WTC11 (cell line): ENCODE data around the gene SGCD. TPM values are rescaled to one million over a fixed set of nuclear protein-coding genes. Genes with fewer than 3 reads are reported as not detected.

Experiments used
- ATAC-seq: fragments of 200-7000 bp; cut with Tn5 transposase; 2 replicates; pipeline ENCODE4 v1.10.0; 2021; ENCODE audit warnings: mild to moderate bottlenecking, moderate library complexity
- CTCF ChIA-PET: fragments of 300-600 bp; sonication (Branson Sonifier 250); formaldehyde crosslinking; loops from one replicate; lab custom pipeline; 2021; ENCODE audit warnings: antibody characterized with exemption; lab: Charles Lee
- POLR2A ChIA-PET: fragments of 350-600 bp; sonication (Branson Sonifier 250); formaldehyde crosslinking; loops from one replicate; lab custom pipeline; 2021; ENCODE audit warnings: antibody characterized with exemption; lab: Charles Lee
- DNase-seq: peaks from one replicate; pipeline ENCODE4 v3.0.0; 2021; ENCODE audit warnings: low spot score
- H3K27ac Mint-ChIP-seq: 2 replicates; pipeline ENCODE4 v1.8.0; 2021; ENCODE audit warnings: mixed read lengths
- H3K27me3 Mint-ChIP-seq: 2 replicates; pipeline ENCODE4 v1.8.0; 2021; ENCODE audit warnings: low read depth, mild to moderate bottlenecking, moderate library complexity, mixed read lengths
- H3K36me3 Mint-ChIP-seq: 2 replicates; pipeline ENCODE4 v1.8.0; 2021; ENCODE audit warnings: mixed read lengths
- H3K4me1 Mint-ChIP-seq: 2 replicates; pipeline ENCODE4 v1.8.0; 2022; ENCODE audit warnings: mixed read lengths
- H3K4me3 Mint-ChIP-seq: 2 replicates; pipeline ENCODE4 v1.8.0; 2021; ENCODE audit warnings: mild to moderate bottlenecking, moderate library complexity, mixed read lengths
- H3K9me3 Mint-ChIP-seq: 2 replicates; pipeline ENCODE4 v1.8.0; 2021; ENCODE audit warnings: mixed read lengths
- ESRRA ChIP-seq: sonication (generic); formaldehyde crosslinking; IDR thresholded peaks from 2 replicates; pipeline ENCODE4 v1.8.1; 2022; ENCODE audit warnings: mild to moderate bottlenecking, missing genetic modification reagents, borderline replicate concordance
- FOXJ3 ChIP-seq: sonication (generic); formaldehyde crosslinking; IDR thresholded peaks from 2 replicates; pipeline ENCODE4 v1.9.0; 2021; ENCODE audit warnings: missing genetic modification reagents, mild to moderate bottlenecking, borderline replicate concordance
- GABPB1 ChIP-seq: sonication (generic); formaldehyde crosslinking; IDR thresholded peaks from 2 replicates; pipeline ENCODE4 v1.8.1; 2023; ENCODE audit warnings: mild to moderate bottlenecking, missing genetic modification reagents
- GTF2I ChIP-seq: fragments of 250-450 bp; sonication (Bioruptor Pico); conservative IDR thresholded peaks from 2 replicates; pipeline ENCODE4 v1.4.0; 2021; ENCODE audit warnings: mild to moderate bottlenecking
- MXD4 ChIP-seq: fragments of 250-450 bp; sonication (Bioruptor Pico); IDR thresholded peaks from 2 replicates; pipeline ENCODE4 v1.8.0; 2021; ENCODE audit warnings: mild to moderate bottlenecking, moderate library complexity, borderline replicate concordance
- MYBL2 ChIP-seq: sonication (generic); formaldehyde crosslinking; IDR thresholded peaks from 2 replicates; pipeline ENCODE4 v1.8.1; 2023; ENCODE audit warnings: mild to moderate bottlenecking, moderate library complexity, missing genetic modification reagents
- NR3C1 ChIP-seq: sonication (generic); formaldehyde crosslinking; conservative IDR thresholded peaks from 2 replicates; pipeline ENCODE4 v1.8.1; 2023; ENCODE audit warnings: low read depth, mild to moderate bottlenecking, missing genetic modification reagents
- TCF7 ChIP-seq: sonication (generic); formaldehyde crosslinking; IDR thresholded peaks from 2 replicates; pipeline ENCODE4 v1.8.0; 2022; ENCODE audit warnings: mild to moderate bottlenecking, low read depth, missing genetic modification reagents, moderate library complexity
- ZNF232 ChIP-seq: sonication (generic); formaldehyde crosslinking; IDR thresholded peaks from 2 replicates; pipeline ENCODE4 v1.8.0; 2022; ENCODE audit warnings: mild to moderate bottlenecking, missing genetic modification reagents
- ZNF396 ChIP-seq: fragments of 250-450 bp; sonication (Bioruptor Pico); IDR thresholded peaks from 2 replicates; pipeline ENCODE4 v1.8.0; 2021; ENCODE audit warnings: mild to moderate bottlenecking, moderate library complexity, borderline replicate concordance
- total RNA-seq: library from RNA; stranded (reverse); gene quantifications from 3 replicates; pipeline ENCODE4 v1.2.3, GENCODE V29; 2021
- TF ChIP-seq, protein P1 (sequence below): sonication (generic); formaldehyde crosslinking; IDR thresholded peaks from 2 replicates; pipeline ENCODE4 v1.8.1; 2022; ENCODE audit warnings: low read depth, missing genetic modification reagents, borderline replicate concordance
- TF ChIP-seq, protein P2 (sequence below): fragments of 250-450 bp; sonication (Bioruptor Pico); conservative IDR thresholded peaks from 2 replicates; pipeline ENCODE4 v1.9.0; 2021; ENCODE audit warnings: mild to moderate bottlenecking
- TF ChIP-seq, protein P3 (sequence below): sonication (generic); formaldehyde crosslinking; IDR thresholded peaks from 2 replicates; pipeline ENCODE4 v1.8.1; 2022; ENCODE audit warnings: mild to moderate bottlenecking, moderate library complexity, missing genetic modification reagents
- TF ChIP-seq, protein P4 (sequence below): fragments of 250-450 bp; sonication (Bioruptor Pico); IDR thresholded peaks from 2 replicates; pipeline ENCODE4 v1.9.0; 2021; ENCODE audit warnings: mild to moderate bottlenecking
- TF ChIP-seq, protein P5 (sequence below): sonication (generic); formaldehyde crosslinking; IDR thresholded peaks from 2 replicates; pipeline ENCODE4 v1.8.0; 2022; ENCODE audit warnings: mild to moderate bottlenecking, missing genetic modification reagents
- TF ChIP-seq, protein P6 (sequence below): sonication (generic); formaldehyde crosslinking; IDR thresholded peaks from 2 replicates; pipeline ENCODE4 v1.8.0; 2023; ENCODE audit warnings: missing genetic modification reagents

SGCD gene
- total RNA-seq, 1 experiment from 2014 or later = 0.33 TPM

DNA sequence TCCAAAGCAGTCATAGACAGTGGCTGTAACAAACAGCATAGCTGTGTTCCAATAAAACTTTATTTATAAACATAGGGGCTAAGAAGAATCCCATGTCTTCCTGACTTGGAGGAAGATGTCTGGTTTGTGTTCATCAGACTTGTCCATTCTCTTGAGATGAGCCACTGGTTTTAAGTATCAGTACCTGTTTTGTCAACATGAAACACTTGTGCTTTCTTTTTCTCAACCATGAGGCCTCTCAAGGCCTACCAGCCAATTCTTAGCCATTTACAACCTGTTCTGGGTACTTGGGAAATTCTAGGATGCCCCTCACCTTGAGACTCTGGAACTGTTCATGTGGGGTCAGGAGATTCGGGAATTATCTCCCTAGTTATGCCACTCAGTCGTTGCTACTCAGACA lies 368.8 kb downstream of the SGCD start:
- ChIA-PET CTCF (no interaction called here), POLR2A (no interaction called here)
- Mint-ChIP-seq H3K9me3 (peaks cover 16% of the 10 kb centered on the region), H3K4me3 (no peak overlapping the region), H3K36me3 (no peaks in the 10 kb centered on the region), H3K27me3 (no peaks in the 10 kb centered on the region), H3K4me1 (peaks cover 13% of the 10 kb centered on the region), H3K27ac (no peak overlapping the region)
- ATAC-seq (no peak), DNase-seq (no peak)
- TF ChIP-seq MYBL2 (CRISPR knock-in tag) (no peak), GABPB1 (no peak), GTF2I (CRISPR knock-in tag) (no peak), ZNF396 (CRISPR knock-in tag) (no peak), ZNF232 (no peak), TCF7 (no peak), FOXJ3 (no peak), ESRRA (CRISPR knock-in tag) (no peak), NR3C1 (CRISPR knock-in tag) (no peak)
- TF ChIP-seq, protein P1, sequence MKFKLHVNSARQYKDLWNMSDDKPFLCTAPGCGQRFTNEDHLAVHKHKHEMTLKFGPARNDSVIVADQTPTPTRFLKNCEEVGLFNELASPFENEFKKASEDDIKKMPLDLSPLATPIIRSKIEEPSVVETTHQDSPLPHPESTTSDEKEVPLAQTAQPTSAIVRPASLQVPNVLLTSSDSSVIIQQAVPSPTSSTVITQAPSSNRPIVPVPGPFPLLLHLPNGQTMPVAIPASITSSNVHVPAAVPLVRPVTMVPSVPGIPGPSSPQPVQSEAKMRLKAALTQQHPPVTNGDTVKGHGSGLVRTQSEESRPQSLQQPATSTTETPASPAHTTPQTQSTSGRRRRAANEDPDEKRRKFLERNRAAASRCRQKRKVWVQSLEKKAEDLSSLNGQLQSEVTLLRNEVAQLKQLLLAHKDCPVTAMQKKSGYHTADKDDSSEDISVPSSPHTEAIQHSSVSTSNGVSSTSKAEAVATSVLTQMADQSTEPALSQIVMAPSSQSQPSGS (CRISPR knock-in tag) = no peak
- TF ChIP-seq, protein P2, sequence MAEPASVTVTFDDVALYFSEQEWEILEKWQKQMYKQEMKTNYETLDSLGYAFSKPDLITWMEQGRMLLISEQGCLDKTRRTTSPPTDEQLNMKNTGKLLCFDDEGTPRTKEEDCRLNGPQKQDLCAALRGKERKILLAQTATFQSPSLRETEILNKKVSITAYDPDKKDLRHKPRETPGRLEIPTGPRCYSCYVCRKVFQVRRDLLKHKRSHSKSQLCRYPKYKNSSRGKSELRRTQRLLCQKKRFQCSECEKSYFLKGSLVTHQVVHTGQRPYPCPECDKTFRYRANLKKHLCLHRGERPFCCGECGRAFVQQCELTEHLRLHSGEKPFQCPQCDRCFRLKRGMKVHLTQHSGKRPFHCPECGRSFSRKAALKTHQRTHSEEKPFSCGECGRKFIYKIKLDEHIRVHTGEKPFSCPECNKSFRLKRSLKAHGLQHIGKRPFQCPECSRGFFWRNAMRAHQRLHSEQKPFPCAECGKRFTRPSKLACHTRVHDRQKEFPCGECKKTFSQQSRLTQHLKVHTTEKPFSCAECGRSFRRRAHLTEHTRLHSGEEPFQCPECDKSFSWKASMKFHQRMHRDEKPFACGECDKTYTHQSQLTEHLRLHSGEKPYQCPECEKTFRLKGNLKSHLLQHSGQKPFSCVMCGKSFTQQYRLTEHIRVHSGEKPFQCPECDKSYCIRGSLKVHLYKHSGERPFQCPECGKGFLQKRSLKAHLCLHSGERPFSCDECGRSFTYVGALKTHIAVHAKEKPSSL = no peak
- TF ChIP-seq, protein P3, sequence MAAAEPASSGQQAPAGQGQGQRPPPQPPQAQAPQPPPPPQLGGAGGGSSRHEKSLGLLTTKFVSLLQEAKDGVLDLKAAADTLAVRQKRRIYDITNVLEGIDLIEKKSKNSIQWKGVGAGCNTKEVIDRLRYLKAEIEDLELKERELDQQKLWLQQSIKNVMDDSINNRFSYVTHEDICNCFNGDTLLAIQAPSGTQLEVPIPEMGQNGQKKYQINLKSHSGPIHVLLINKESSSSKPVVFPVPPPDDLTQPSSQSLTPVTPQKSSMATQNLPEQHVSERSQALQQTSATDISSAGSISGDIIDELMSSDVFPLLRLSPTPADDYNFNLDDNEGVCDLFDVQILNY (CRISPR knock-in tag) = no peak
- TF ChIP-seq, protein P4, sequence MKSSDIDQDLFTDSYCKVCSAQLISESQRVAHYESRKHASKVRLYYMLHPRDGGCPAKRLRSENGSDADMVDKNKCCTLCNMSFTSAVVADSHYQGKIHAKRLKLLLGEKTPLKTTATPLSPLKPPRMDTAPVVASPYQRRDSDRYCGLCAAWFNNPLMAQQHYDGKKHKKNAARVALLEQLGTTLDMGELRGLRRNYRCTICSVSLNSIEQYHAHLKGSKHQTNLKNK = no peak

DNA sequence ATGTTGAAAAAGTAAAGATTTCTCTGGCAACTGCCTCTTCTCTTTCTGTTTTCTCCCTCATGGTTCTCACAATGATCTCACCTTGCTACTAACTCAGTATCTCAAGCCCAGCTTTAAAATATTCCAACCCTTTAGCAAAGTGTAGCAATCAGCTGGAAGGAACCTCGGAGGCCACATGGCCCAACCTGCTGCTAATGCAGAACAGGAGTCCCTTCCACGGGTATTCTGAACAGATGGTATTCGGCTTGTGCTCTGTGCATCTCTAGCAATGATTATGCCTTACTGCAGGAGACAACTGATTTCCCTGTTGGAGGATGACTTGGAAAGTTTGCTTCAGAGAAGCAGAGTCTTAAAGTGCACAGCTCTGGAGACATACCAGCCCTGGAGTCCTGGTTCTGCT lies 371.4 kb downstream of the SGCD start:
- no peaks in the 10 kb centered on the region for H3K36me3 Mint-ChIP-seq
- H3K9me3 Mint-ChIP-seq = peaks cover 16% of the 10 kb centered on the region
- H3K4me3 Mint-ChIP-seq = no peak overlapping the region
- peaks cover 13% of the 10 kb centered on the region for H3K4me1 Mint-ChIP-seq
- H3K27ac Mint-ChIP-seq = no peak overlapping the region
- POLR2A ChIA-PET = no interaction called here
- CTCF ChIA-PET = no interaction called here
- no peak for TF ChIP-seq MXD4 (CRISPR knock-in tag)
- ATAC-seq (no peak), DNase-seq (no peak)
- no peaks in the 10 kb centered on the region for H3K27me3 Mint-ChIP-seq

DNA sequence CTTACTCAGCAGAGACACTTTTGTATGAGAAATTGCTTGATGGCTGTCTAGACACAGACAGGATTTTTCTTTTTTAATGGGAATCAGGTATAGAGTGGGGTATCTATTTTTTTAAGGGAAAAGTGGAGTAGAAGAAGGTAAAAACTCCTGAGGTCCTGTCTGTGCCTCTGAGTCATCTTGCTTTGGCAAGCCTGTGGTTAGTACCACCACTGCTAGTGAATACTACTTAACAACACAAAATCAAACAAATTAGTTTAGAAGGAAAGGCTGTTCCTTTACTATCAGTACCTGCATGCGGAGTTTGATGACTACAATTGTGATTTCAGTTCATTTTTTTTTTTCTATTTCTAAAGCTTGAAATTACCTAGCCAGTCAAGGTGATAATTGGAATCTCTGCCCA lies 372.2 kb downstream of the SGCD start:
- Mint-ChIP-seq H3K27ac (no peak overlapping the region), H3K4me3 (no peak overlapping the region), H3K9me3 (peaks cover 16% of the 10 kb centered on the region), H3K4me1 (peaks cover 6% of the 10 kb centered on the region), H3K36me3 (no peaks in the 10 kb centered on the region)
- ATAC-seq = no peak
- DNase-seq = no peak
- POLR2A ChIA-PET = no interaction called here
- CTCF ChIA-PET = no interaction called here
- TF ChIP-seq, protein P5, sequence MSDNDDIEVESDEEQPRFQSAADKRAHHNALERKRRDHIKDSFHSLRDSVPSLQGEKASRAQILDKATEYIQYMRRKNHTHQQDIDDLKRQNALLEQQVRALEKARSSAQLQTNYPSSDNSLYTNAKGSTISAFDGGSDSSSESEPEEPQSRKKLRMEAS (CRISPR knock-in tag) = no peak
- TF ChIP-seq, all 79 proteins: peak for 0
- no peaks in the 10 kb centered on the region for H3K27me3 Mint-ChIP-seq

DNA sequence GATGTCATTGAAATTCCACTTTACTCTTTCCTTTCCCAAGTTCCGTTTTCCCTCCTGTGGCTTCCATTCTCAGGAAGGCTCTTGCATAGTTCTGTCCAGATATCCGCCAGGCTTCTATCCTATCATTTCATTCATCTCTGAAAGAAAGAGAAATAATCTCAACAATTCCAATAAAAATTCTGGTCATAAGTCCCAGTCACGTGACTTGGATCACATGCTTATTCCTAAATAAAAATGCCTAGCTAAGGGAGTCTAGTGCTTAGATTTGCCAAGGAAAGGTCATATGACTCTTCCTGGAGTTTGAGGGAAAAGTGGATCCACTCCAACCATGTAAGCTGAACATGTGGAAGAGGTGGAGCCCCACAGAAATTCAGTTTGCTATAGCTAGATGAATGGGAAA lies 377.2 kb downstream of the SGCD start:
- ChIA-PET CTCF (no interaction called here), POLR2A (no interaction called here)
- DNase-seq (no peak), ATAC-seq (no peak)
- Mint-ChIP-seq H3K4me3 (no peak overlapping the region), H3K9me3 (peaks cover 9% of the 10 kb centered on the region; the same call in 1 of the 2 replicates), H3K27me3 (no peaks in the 10 kb centered on the region), H3K27ac (no peak overlapping the region), H3K4me1 (peaks cover 36% of the 10 kb centered on the region), H3K36me3 (no peaks in the 10 kb centered on the region)
- TF ChIP-seq, protein P6, sequence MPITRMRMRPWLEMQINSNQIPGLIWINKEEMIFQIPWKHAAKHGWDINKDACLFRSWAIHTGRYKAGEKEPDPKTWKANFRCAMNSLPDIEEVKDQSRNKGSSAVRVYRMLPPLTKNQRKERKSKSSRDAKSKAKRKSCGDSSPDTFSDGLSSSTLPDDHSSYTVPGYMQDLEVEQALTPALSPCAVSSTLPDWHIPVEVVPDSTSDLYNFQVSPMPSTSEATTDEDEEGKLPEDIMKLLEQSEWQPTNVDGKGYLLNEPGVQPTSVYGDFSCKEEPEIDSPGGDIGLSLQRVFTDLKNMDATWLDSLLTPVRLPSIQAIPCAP = no peak
